Measurements from ENCODE around the gene PNMT.
"Not testable (repeated sequence)": the region's sequence is repeated elsewhere in the genome, so short reads cannot be mapped to it uniquely, and the experiment has no call there.

Gene PNMT

GRCh38 chr17:39709319-39709997, 41.2 kb downstream of the PNMT start:
- no peak for DNase-seq (ENCODE audit: low read depth, low spot score)

DNA sequence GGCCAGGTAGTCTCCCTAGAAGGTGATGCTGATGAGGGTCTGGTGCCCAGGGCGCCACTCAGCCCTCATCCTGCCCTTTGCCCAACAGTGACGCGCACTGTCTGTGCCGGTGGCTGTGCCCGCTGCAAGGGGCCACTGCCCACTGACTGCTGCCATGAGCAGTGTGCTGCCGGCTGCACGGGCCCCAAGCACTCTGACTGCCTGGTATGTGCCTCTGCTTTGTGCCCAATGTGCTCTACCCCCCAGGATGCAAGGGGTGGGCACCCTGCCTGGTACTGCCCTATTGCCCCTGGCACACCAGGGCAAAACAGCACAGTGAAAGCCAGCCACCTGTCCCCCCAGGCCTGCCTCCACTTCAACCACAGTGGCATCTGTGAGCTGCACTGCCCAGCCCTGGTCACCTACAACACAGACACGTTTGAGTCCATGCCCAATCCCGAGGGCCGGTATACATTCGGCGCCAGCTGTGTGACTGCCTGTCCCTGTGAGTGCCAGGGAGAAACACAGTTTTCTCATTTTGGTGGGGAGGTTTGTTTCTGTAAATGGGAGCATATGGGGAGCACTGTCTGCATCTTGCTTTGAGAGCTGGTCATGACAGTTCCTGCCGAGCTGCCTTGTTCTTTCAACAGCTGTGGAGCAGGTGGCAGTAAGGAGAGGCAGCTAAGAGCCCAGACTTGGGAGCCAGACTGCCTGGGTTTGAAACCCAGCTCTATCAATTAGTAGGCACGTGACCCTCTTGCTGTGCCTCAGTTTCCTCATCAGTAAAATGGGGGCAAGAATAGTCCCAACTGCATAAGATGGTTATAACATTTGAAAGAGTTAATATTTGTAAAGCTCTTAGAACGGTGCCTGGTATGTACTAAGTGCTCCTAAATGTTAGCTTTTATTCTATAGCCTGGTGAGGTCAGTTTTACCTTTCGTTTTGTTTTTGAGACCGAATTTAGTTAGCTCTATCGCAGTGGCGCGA, 42.0 kb downstream of the PNMT start:
- no peak for DNase-seq (ENCODE audit: low read depth, low spot score)

GRCh38 chr17:39711071-39711470, 42.8 kb downstream of the PNMT start:
- not testable (repeated sequence) for DNase-seq (ENCODE audit: low read depth, low spot score)

DNA sequence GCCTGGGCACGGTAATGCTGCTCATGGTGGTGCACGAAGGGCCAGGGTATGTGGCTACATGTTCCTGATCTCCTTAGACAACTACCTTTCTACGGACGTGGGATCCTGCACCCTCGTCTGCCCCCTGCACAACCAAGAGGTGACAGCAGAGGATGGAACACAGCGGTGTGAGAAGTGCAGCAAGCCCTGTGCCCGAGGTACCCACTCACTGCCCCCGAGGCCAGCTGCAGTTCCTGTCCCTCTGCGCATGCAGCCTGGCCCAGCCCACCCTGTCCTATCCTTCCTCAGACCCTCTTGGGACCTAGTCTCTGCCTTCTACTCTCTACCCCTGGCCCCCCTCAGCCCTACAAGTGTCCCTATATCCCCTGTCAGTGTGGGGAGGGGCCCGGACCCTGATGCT, 43.6 kb downstream of the PNMT start:
- no peak for DNase-seq (ENCODE audit: low read depth, low spot score)

- no peak for DNase-seq (ENCODE audit: low read depth, low spot score)
Measured at GRCh38 chr17:39714234-39714633, 46.0 kb downstream of the PNMT start.

DNA sequence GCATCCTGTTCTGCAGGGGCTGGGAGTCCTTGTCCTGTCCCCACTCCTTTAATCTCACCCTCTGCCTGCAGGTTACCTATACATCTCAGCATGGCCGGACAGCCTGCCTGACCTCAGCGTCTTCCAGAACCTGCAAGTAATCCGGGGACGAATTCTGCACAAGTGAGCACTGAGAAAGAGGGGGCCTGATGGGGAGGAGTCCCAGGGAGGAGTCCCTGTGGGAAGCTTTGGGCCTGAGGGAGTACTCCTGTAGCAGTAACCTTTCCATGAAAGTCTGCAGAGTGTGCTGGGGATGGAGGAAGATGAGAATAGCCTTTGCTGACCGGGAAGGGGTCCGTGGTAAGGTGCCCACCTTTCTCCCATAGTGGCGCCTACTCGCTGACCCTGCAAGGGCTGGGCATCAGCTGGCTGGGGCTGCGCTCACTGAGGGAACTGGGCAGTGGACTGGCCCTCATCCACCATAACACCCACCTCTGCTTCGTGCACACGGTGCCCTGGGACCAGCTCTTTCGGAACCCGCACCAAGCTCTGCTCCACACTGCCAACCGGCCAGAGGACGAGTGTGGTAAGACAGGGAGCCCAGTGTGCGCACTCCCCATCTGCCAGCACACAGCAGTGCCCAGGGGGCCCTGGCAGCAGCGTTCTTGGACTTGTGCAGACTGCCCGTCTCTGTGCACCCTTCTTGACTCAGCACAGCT, 47.3 kb downstream of the PNMT start:
- no peak for DNase-seq (ENCODE audit: low read depth, low spot score)

GRCh38 chr17:39716073-39716818, 48.0 kb downstream of the PNMT start:
- no peak for DNase-seq (ENCODE audit: low read depth, low spot score)

DNA sequence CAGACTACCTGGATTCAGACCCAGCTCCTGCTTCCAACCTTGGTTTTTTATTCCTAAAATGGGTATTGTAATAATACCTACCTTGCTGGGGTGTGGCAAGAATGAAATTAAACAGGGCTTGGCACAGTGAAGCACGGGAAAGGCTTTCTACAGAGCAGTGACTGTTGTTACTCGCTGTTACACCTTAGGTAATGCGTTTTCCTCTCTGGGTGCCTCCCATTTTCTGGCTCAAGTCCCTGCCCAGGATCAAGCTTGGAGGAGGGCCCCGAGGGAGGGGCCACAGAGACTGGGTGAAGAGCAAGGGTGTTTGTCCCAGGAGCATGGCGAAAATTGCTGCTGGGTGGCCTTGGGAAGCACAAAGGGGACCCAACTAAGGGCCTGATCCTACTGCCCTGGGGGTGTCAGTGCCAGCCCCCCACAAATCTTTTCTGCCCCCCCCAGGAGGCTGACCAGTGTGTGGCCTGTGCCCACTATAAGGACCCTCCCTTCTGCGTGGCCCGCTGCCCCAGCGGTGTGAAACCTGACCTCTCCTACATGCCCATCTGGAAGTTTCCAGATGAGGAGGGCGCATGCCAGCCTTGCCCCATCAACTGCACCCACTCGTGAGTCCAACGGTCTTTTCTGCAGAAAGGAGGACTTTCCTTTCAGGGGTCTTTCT, 48.8 kb downstream of the PNMT start:
- no peak for DNase-seq (ENCODE audit: low read depth, low spot score)

- no peak for DNase-seq (ENCODE audit: low read depth, low spot score)
Measured at GRCh38 chr17:39717660-39718059, 49.4 kb downstream of the PNMT start.

- DNase-seq (ENCODE audit: low read depth, low spot score), result no peak
Measured at GRCh38 chr17:39719563-39720355, 51.5 kb downstream of the PNMT start.
